Measurements from ENCODE around the gene TUSC7. TPM values are rescaled to one million over a fixed set of nuclear protein-coding genes. Genes with fewer than 3 reads are reported as not detected.
A peak's percentile ranks its signal among the peaks of the same experiment; 100 is the strongest.

Gene TUSC7
- polyA plus RNA-seq, 2 of the 4 experiments (the other 2 are of a cell fraction), result not detected

GRCh38 chr3:116739678-116740077 is 30.1 kb downstream of the TUSC7 start:
- DNase-seq (ENCODE audit: low read depth in 1 of 2, low spot score in 1 of 2), result no peak
- no peak for ATAC-seq
- no peak for FAIRE-seq
- no peak for TF ChIP-seq SREBF2 (IDR thresholded peaks at IDR 0.05)
- no peak for TF ChIP-seq REST (IDR thresholded peaks at IDR 0.05)
- TF ChIP-seq KDM1A (IDR thresholded peaks at IDR 0.05; ENCODE audit: low read depth), result no peak
- TF ChIP-seq EHMT2 (IDR thresholded peaks at IDR 0.05; ENCODE audit: low read depth), result no peak
- no peak for TF ChIP-seq NFE2L2 (conservative IDR thresholded peaks at IDR 0.05; ENCODE audit: low read length)
- no peak for TF ChIP-seq RNF2 (IDR thresholded peaks at IDR 0.05; ENCODE audit: borderline replicate concordance, low read depth)
- TF ChIP-seq USF2 (IDR thresholded peaks at IDR 0.05), result no peak
- no peak for TF ChIP-seq ELK1 (IDR thresholded peaks at IDR 0.05; ENCODE audit: low read depth, low read length)
- TF ChIP-seq JUN (IDR thresholded peaks at IDR 0.05), result no peak
- no peak for TF ChIP-seq FOXS1 (CRISPR knock-in tag; IDR thresholded peaks at IDR 0.05)
- TF ChIP-seq CBX8 (IDR thresholded peaks at IDR 0.05), result no peak
- no peak for TF ChIP-seq ESRRA (IDR thresholded peaks at IDR 0.05; ENCODE audit: borderline replicate concordance, low read length)
- no peak for TF ChIP-seq EP300 (IDR thresholded peaks at IDR 0.05)
- TF ChIP-seq RAD21 (conservative IDR thresholded peaks at IDR 0.05 in 1 of 2, IDR thresholded peaks at IDR 0.05 in 1 of 2), result no peak
- no peak for TF ChIP-seq HEYL (CRISPR knock-in tag; IDR thresholded peaks at IDR 0.05)
- no peak for TF ChIP-seq ATOH8 (CRISPR knock-in tag; IDR thresholded peaks at IDR 0.05; ENCODE audit: low read depth)
- ChIA-PET CTCF (no interaction called here), POLR2A (no interaction called here)
- Histone ChIP-seq H3K9me3 (no peaks in the 10 kb centered on the region), H3K27ac (no peak overlapping the region), H3K4me1 (no peaks in the 10 kb centered on the region), H3K4me2 (no peak overlapping the region), H3K4me3 (no peak overlapping the region)
- WGBS (ENCODE audit: missing lambda C conversion rate), result 2% methylated on average over 2 of the region's 2 CpGs

- FAIRE-seq (no peak), DNase-seq (ENCODE audit: low read depth in 1 of 2, low spot score in 1 of 2) (no peak), ATAC-seq (no peak)
- H3K4me1 ChIP-seq, result no peaks in the 10 kb centered on the region
- peak; percentile 83 for TF ChIP-seq MAFK (IDR thresholded peaks at IDR 0.05; ENCODE audit: partially characterized antibody)
- no peak for TF ChIP-seq HOXB13 (CRISPR knock-in tag; IDR thresholded peaks at IDR 0.05; ENCODE audit: low read depth)
- H3K27ac ChIP-seq, result no peak overlapping the region
- CTCF ChIA-PET, result no interaction called here
- no peak overlapping the region for H3K4me2 ChIP-seq
- H3K4me3 ChIP-seq, result no peak overlapping the region
- WGBS (ENCODE audit: missing lambda C conversion rate), result 2% methylated on average over 2 of the region's 2 CpGs
- POLR2A ChIA-PET, result no interaction called here
- H3K9me3 ChIP-seq, result no peaks in the 10 kb centered on the region
These were observed 30.7 kb downstream of the TUSC7 start for GRCh38 chr3:116740293-116740692.

- no peak for ATAC-seq
- Histone ChIP-seq H3K9me3 (no peaks in the 10 kb centered on the region), H3K27ac (no peak overlapping the region), H3K4me3 (no peak overlapping the region), H3K4me2 (no peak overlapping the region), H3K4me1 (no peaks in the 10 kb centered on the region)
- DNase-seq (ENCODE audit: low read depth in 1 of 2, low spot score in 1 of 2), result no peak
- FAIRE-seq, result no peak
- CTCF ChIA-PET, result no interaction called here
- 0% methylated on average over 1 of the region's 1 CpG for WGBS (ENCODE audit: missing lambda C conversion rate)
- POLR2A ChIA-PET, result no interaction called here
- no peak for TF ChIP-seq HES2 (IDR thresholded peaks at IDR 0.05)
- no peak for TF ChIP-seq E2F6 (IDR thresholded peaks at IDR 0.05; ENCODE audit: borderline replicate concordance, low read depth)
- TF ChIP-seq MYC (IDR thresholded peaks at IDR 0.05; ENCODE audit: borderline replicate concordance, low read length), result no peak
- no peak for TF ChIP-seq BCL3 (IDR thresholded peaks at IDR 0.05)
- TF ChIP-seq POLR2AphosphoS2 (conservative IDR thresholded peaks at IDR 0.05; ENCODE audit: low read length), result no peak
- no peak for TF ChIP-seq CTCF (IDR thresholded peaks at IDR 0.05)
- no peak for TF ChIP-seq HOXB5 (CRISPR knock-in tag; IDR thresholded peaks at IDR 0.05)
These were observed 31.9 kb downstream of the TUSC7 start for GRCh38 chr3:116741467-116741866.
